K562 (cell line): ENCODE results near the gene PNMA3. TPM values are rescaled to one million over a fixed set of nuclear protein-coding genes. Genes with fewer than 3 reads are reported as not detected.

ENCODE experiments used
- ARNT ChIP-seq, 2 experiments: fragments of 450-650 bp; IDR thresholded peaks; 2 replicates each; pipeline ENCODE4 v1.6.1; 2016; ENCODE audit warnings: mild to moderate bottlenecking in 1 of 2
- FOXK1 ChIP-seq: sonication (generic); formaldehyde crosslinking; IDR thresholded peaks from 2 replicates; pipeline ENCODE4 v1.8.0; 2022; ENCODE audit warnings: missing genetic modification reagents, mild to moderate bottlenecking, borderline replicate concordance
- FOXK2 ChIP-seq, 2 experiments: fragments of 450-650 bp; IDR thresholded peaks in 1 of 2; conservative IDR thresholded peaks in 1 of 2; 2 replicates each; pipeline ENCODE4 v1.6.1; 2016; ENCODE audit warnings: low read depth in 2 of 2, mild to moderate bottlenecking in 1 of 2
- HNRNPH1 ChIP-seq: fragments of 200-400 bp; formaldehyde crosslinking; optimal IDR thresholded peaks from 2 replicates; pipeline ENCODE3; 2017; ENCODE audit warnings: low read depth, mild to moderate bottlenecking, low read length, moderate library complexity
- MAFK ChIP-seq: IDR thresholded peaks from 2 replicates; pipeline ENCODE4 v1.6.1; 2011; ENCODE audit warnings: low read length, improper control_type of control experiment
- MCM3 ChIP-seq: fragments of 450-650 bp; IDR thresholded peaks from 2 replicates; pipeline ENCODE4 v1.6.1; 2016
- NELFE ChIP-seq: IDR thresholded peaks from 2 replicates; pipeline ENCODE4 v1.6.1; 2011; ENCODE audit warnings: mild to moderate bottlenecking; ENCODE audit not compliant: insufficient read depth, insufficient read length
- SOX6 ChIP-seq: fragments of 450-650 bp; IDR thresholded peaks from 2 replicates; pipeline ENCODE4 v1.6.1; 2014; ENCODE audit warnings: mild to moderate bottlenecking
- TAF1 ChIP-seq: IDR thresholded peaks from 2 replicates; pipeline ENCODE4 v1.6.1; 2011; ENCODE audit warnings: mild to moderate bottlenecking, low read length, moderate library complexity; ENCODE audit not compliant: insufficient read depth, control insufficient read depth, severe bottlenecking; ENCODE audit errors: extremely low read depth
- ZFP30 ChIP-seq: fragments of 250-450 bp; sonication (Bioruptor Pico); IDR thresholded peaks from 2 replicates; pipeline ENCODE4 v1.8.0; 2022; ENCODE audit warnings: moderate library complexity, mild to moderate bottlenecking, inconsistent platforms, borderline replicate concordance
- ZNF143 ChIP-seq: sonication (generic); formaldehyde crosslinking; IDR thresholded peaks from 2 replicates; pipeline ENCODE4 v1.9.0; 2022; ENCODE audit warnings: mild to moderate bottlenecking, missing genetic modification reagents
- ZNF146 ChIP-seq: IDR thresholded peaks from one replicate; pipeline ENCODE4 v1.6.1; 2018; ENCODE audit warnings: missing compliant biosample characterization; ENCODE audit not compliant: unreplicated experiment
- polyA plus RNA-seq, 8 experiments: library from polyadenylated mRNA; depleted of rRNA in 4 of 8; stranded (reverse) in 5 of 8; unstranded in 3 of 8; fragments of >200 nt; fragmentation: Nextera tagmentation in 2 of 8; fragmentation: Illumina TruSeq in 1 of 8; extraction: Ambion mirVana in 2 of 8; extraction: Trizol in 1 of 8; gene quantifications; 2 replicates each; pipeline versions ENCODE4 v1.2.1 to v1.2.3, GENCODE V29; 2011 to 2014; ENCODE audit warnings: inconsistent platforms in 1 of 8, missing spikeins in 1 of 8
- total RNA-seq, 7 experiments: library from RNA; depleted of rRNA in 6 of 7; stranded (reverse); fragments of >200 nt in 6 of 7; fragmentation: Illumina TruSeq in 2 of 7; extraction: Trizol in 2 of 7; gene quantifications; 2 replicates each; pipeline versions ENCODE4 v1.2.1 to v1.2.3, GENCODE V29; 2011 to 2021; ENCODE audit warnings: low replicate concordance in 1 of 7
- TF ChIP-seq, protein P1 (sequence below): fragments of 450-650 bp; IDR thresholded peaks from 2 replicates; pipeline ENCODE4 v1.6.1; 2016; ENCODE audit warnings: antibody characterized with exemption
- TF ChIP-seq, protein P2 (sequence below), 2 experiments: fragments of 200-800 bp in 1 of 2; sonication (Bioruptor generic) in 1 of 2; sonication (generic) in 1 of 2; formaldehyde crosslinking in 1 of 2; IDR thresholded peaks in 1 of 2; conservative IDR thresholded peaks in 1 of 2; 2 replicates each; pipeline versions ENCODE4 v1.5.0 to v1.6.1; 2016 to 2020; ENCODE audit warnings: missing compliant biosample characterization in 1 of 2, missing genetic modification characterization in 1 of 2, missing genetic modification reagents in 1 of 2
- TF ChIP-seq, protein P3 (sequence below): fragments of 450-650 bp; formaldehyde crosslinking; IDR thresholded peaks from 2 replicates; pipeline ENCODE4 v1.4.0; 2020; ENCODE audit warnings: mild to moderate bottlenecking, mixed read lengths
- TF ChIP-seq, protein P4 (sequence below): fragments of 450-650 bp; IDR thresholded peaks from 2 replicates; pipeline ENCODE4 v1.6.1; 2018; ENCODE audit not compliant: partially characterized antibody
- TF ChIP-seq, protein P5 (sequence below): fragments of 250-450 bp; sonication (Bioruptor Pico); IDR thresholded peaks from 2 replicates; pipeline ENCODE4 v1.8.0; 2021; ENCODE audit warnings: borderline replicate concordance, mild to moderate bottlenecking, moderate library complexity; ENCODE audit not compliant: poor library complexity, severe bottlenecking
- TF ChIP-seq, protein P6 (sequence below): fragments of 250-450 bp; sonication (Bioruptor Pico); IDR thresholded peaks from 2 replicates; pipeline ENCODE4 v1.4.0; 2020; ENCODE audit warnings: mild to moderate bottlenecking

Gene PNMA3
- total and polyA plus RNA-seq, 9 of the 15 experiments (the other 6 are each of a cell fraction or from before 2014, with no cell fraction given) = 0.01 to 1.5 (median 0.95) TPM; not detected in 1

DNA sequence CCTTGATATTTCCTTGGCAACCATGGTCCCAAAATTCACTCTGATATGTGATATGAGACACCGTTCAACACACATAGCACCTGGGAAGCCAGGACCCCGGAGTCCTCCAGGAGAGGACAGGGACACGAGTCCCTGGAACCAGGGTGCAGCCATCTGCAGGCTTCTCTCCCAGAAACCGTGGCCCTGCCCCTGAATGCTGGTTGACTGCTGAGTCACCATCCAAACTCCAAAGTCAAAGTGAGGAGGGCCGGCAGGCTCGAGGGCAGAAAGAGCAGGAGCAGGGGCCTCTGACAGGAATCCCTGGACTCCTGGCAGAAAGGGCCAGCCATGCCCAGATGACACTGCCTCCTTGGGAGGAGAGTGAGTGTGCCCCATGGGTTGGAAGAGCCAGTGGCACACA, 9.1 kb downstream of the PNMA3 start (continued):
- TF ChIP-seq, protein P1, sequence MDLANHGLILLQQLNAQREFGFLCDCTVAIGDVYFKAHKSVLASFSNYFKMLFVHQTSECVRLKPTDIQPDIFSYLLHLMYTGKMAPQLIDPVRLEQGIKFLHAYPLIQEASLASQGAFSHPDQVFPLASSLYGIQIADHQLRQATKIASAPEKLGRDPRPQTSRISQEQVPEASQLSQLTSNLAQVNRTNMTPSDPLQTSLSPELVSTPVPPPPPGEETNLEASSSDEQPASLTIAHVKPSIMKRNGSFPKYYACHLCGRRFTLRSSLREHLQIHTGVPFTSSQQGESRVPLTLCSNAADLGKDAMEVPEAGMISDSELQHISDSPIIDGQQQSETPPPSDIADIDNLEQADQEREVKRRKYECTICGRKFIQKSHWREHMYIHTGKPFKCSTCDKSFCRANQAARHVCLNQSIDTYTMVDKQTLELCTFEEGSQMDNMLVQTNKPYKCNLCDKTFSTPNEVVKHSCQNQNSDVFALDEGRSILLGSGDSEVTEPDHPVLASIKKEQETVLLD = no peak
- TF ChIP-seq, protein P2, sequence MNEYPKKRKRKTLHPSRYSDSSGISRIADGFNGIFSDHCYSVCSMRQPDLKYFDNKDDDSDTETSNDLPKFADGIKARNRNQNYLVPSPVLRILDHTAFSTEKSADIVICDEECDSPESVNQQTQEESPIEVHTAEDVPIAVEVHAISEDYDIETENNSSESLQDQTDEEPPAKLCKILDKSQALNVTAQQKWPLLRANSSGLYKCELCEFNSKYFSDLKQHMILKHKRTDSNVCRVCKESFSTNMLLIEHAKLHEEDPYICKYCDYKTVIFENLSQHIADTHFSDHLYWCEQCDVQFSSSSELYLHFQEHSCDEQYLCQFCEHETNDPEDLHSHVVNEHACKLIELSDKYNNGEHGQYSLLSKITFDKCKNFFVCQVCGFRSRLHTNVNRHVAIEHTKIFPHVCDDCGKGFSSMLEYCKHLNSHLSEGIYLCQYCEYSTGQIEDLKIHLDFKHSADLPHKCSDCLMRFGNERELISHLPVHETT (CRISPR knock-in tag; conservative IDR thresholded peaks at IDR 0.05 in 1 of 2, IDR thresholded peaks at IDR 0.05 in 1 of 2) = peak in 1 of 2 experiments; percentile 54; a peak in 2 of 4 replicates
- TF ChIP-seq MAFK (peak; percentile 49), ARNT (IDR thresholded peaks at IDR 0.05) (no peak), FOXK1 (CRISPR knock-in tag) (no peak), ZFP30 (CRISPR knock-in tag) (no peak), TAF1 (no peak), HNRNPH1 (no peak), NELFE (no peak), SOX6 (no peak), FOXK2 (conservative IDR thresholded peaks at IDR 0.05 in 1 of 2, IDR thresholded peaks at IDR 0.05 in 1 of 2; ENCODE audit: low read depth in 2 of 2) (no peak), MCM3 (no peak), ZNF146 (CRISPR knock-in tag) (no peak), ZNF143 (CRISPR knock-in tag) (no peak)
- TF ChIP-seq, protein P3, sequence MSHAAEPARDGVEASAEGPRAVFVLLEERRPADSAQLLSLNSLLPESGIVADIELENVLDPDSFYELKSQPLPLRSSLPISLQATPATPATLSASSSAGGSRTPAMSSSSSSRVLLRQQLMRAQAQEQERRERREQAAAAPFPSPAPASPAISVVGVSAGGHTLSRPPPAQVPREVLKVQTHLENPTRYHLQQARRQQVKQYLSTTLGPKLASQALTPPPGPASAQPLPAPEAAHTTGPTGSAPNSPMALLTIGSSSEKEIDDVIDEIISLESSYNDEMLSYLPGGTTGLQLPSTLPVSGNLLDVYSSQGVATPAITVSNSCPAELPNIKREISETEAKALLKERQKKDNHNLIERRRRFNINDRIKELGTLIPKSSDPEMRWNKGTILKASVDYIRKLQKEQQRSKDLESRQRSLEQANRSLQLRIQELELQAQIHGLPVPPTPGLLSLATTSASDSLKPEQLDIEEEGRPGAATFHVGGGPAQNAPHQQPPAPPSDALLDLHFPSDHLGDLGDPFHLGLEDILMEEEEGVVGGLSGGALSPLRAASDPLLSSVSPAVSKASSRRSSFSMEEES = no peak
- TF ChIP-seq, protein P4, sequence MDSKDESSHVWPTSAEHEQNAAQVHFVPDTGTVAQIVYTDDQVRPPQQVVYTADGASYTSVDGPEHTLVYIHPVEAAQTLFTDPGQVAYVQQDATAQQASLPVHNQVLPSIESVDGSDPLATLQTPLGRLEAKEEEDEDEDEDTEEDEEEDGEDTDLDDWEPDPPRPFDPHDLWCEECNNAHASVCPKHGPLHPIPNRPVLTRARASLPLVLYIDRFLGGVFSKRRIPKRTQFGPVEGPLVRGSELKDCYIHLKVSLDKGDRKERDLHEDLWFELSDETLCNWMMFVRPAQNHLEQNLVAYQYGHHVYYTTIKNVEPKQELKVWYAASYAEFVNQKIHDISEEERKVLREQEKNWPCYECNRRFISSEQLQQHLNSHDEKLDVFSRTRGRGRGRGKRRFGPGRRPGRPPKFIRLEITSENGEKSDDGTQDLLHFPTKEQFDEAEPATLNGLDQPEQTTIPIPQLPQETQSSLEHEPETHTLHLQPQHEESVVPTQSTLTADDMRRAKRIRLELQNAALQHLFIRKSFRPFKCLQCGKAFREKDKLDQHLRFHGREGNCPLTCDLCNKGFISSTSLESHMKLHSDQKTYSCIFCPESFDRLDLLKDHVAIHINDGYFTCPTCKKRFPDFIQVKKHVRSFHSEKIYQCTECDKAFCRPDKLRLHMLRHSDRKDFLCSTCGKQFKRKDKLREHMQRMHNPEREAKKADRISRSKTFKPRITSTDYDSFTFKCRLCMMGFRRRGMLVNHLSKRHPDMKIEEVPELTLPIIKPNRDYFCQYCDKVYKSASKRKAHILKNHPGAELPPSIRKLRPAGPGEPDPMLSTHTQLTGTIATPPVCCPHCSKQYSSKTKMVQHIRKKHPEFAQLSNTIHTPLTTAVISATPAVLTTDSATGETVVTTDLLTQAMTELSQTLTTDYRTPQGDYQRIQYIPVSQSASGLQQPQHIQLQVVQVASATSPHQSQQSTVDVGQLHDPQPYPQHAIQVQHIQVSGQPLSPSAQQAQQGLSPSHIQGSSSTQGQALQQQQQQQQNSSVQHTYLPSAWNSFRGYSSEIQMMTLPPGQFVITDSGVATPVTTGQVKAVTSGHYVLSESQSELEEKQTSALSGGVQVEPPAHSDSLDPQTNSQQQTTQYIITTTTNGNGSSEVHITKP = no peak
- TF ChIP-seq, protein P5, sequence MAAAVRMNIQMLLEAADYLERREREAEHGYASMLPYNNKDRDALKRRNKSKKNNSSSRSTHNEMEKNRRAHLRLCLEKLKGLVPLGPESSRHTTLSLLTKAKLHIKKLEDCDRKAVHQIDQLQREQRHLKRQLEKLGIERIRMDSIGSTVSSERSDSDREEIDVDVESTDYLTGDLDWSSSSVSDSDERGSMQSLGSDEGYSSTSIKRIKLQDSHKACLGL (CRISPR knock-in tag) = no peak
- TF ChIP-seq, protein P6, sequence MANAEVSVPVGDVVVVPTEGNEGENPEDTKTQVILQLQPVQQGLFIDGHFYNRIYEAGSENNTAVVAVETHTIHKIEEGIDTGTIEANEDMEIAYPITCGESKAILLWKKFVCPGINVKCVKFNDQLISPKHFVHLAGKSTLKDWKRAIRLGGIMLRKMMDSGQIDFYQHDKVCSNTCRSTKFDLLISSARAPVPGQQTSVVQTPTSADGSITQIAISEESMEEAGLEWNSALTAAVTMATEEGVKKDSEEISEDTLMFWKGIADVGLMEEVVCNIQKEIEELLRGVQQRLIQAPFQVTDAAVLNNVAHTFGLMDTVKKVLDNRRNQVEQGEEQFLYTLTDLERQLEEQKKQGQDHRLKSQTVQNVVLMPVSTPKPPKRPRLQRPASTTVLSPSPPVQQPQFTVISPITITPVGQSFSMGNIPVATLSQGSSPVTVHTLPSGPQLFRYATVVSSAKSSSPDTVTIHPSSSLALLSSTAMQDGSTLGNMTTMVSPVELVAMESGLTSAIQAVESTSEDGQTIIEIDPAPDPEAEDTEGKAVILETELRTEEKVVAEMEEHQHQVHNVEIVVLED (CRISPR knock-in tag) = no peak
